Esophagus (tissue), 2 donors: ENCODE results near the gene CFAP61. TPM values are rescaled to one million over a fixed set of nuclear protein-coding genes. Genes with fewer than 3 reads are reported as not detected.

Experiments
- H3K27ac ChIP-seq, 2 donors: one replicate each; pipeline ENCODE4 v1.5.1; 2013; ENCODE audit warnings: low read depth in 2 of 2, mild to moderate bottlenecking in 2 of 2, inconsistent platforms in 1 of 2, low read length in 1 of 2, moderate library complexity in 1 of 2
- H3K27me3 ChIP-seq, 2 donors: one replicate each; pipeline ENCODE4 v1.6.1; 2013; ENCODE audit warnings: low read length in 2 of 2, control low read depth in 1 of 2, mild to moderate bottlenecking in 1 of 2; ENCODE audit not compliant: insufficient read depth in 2 of 2, control insufficient read depth in 1 of 2
- H3K36me3 ChIP-seq, 2 donors: one replicate each; pipeline ENCODE4 v1.6.1; 2013; ENCODE audit warnings: low read length in 1 of 2; ENCODE audit not compliant: control insufficient read depth in 2 of 2, insufficient read depth in 2 of 2
- H3K4me1 ChIP-seq, 2 donors: one replicate each; pipeline ENCODE4 v1.6.1; 2013; ENCODE audit warnings: low read length in 1 of 2; ENCODE audit not compliant: control insufficient read depth in 2 of 2, insufficient read depth in 2 of 2
- H3K4me3 ChIP-seq, 2 donors: one replicate each; pipeline ENCODE4 v1.5.1; 2013; ENCODE audit warnings: low read length in 2 of 2, mild to moderate bottlenecking in 2 of 2, low read depth in 1 of 2, moderate library complexity in 1 of 2
- H3K9me3 ChIP-seq, 2 donors: one replicate each; pipeline ENCODE4 v1.6.1; 2013; ENCODE audit warnings: mild to moderate bottlenecking in 2 of 2, low read depth in 1 of 2, low read length in 1 of 2, moderate library complexity in 1 of 2; ENCODE audit not compliant: control insufficient read depth in 2 of 2, insufficient read depth in 1 of 2
- WGBS, 2 donors: extraction: QIAGEN DNeasy Blood & Tissue Kit; methylation state at CpG; one replicate each; pipeline ENCODE4 v1.1.7; 2013; 5-methylcytosine and 5-hydroxymethylcytosine counted together
- polyA plus RNA-seq, 2 donors: library from polyadenylated mRNA; stranded (reverse); fragments of 200-250 nt; gene quantifications; one replicate each; pipeline ENCODE4 v1.2.3, GENCODE V29; 2013
- donor health status: healthy with polysubstance abuse.
- donor health status: Bipolar disorder and iron deficiency.

Gene CFAP61
- polyA plus RNA-seq, 2 donors: not detected

DNA sequence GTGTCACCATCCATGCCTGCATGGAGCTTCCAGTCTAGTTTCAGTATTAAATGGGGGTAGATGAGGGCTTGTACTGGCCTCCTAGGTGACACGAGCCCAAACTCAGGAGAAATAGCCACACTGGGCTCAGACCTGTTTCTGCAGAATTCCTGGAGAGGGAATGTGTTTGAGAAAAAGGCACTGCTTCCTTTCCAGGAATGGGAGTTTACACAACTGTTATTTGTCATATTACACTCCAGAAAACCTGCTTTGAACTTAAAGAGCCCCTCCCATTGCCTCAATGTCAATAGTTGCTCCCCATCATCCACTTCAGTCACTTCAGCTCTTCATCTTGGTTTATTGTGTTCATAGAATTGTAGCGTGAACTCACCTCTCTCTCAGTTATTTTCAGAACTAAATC is 151.5 kb downstream of the CFAP61 start:
- Histone ChIP-seq H3K27me3 (no peaks in the 10 kb centered on the region), H3K4me3 (no peak overlapping the region), H3K4me1 (no peaks in the 10 kb centered on the region), H3K27ac (no peak overlapping the region), H3K9me3 (peaks cover 0 to 2% of the 10 kb centered on the region in 2 donors), H3K36me3 (no peaks in the 10 kb centered on the region)
- 60 to 62% methylated on average over 2 of the region's 2 CpGs for WGBS, 2 donors

DNA sequence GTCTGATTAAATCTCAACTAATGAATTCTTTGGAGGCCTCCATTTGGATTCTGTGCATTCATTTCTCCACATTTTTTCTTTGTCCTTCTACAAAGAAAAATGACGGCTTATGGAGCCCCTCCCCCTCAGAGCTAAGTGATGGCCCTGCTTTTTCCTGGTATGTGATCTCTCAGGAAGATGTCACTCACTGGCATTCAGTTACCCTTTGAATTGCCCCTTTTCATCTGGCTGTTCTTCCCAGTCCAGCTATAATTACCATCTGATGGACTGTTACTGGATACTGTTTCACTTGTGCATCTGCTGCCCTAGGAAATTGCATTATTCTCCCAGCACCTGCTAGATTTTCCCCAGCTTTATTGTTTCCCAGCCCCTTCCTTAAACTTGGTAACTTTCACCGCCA is 151.9 kb downstream of the CFAP61 start:
- Histone ChIP-seq H3K4me1 (no peaks in the 10 kb centered on the region), H3K4me3 (no peak overlapping the region), H3K36me3 (no peaks in the 10 kb centered on the region), H3K27ac (no peak overlapping the region), H3K27me3 (no peaks in the 10 kb centered on the region), H3K9me3 (peaks cover 0 to 2% of the 10 kb centered on the region in 2 donors)
- WGBS, 2 donors: 53 to 66% methylated on average over 2 of the region's 2 CpGs

DNA sequence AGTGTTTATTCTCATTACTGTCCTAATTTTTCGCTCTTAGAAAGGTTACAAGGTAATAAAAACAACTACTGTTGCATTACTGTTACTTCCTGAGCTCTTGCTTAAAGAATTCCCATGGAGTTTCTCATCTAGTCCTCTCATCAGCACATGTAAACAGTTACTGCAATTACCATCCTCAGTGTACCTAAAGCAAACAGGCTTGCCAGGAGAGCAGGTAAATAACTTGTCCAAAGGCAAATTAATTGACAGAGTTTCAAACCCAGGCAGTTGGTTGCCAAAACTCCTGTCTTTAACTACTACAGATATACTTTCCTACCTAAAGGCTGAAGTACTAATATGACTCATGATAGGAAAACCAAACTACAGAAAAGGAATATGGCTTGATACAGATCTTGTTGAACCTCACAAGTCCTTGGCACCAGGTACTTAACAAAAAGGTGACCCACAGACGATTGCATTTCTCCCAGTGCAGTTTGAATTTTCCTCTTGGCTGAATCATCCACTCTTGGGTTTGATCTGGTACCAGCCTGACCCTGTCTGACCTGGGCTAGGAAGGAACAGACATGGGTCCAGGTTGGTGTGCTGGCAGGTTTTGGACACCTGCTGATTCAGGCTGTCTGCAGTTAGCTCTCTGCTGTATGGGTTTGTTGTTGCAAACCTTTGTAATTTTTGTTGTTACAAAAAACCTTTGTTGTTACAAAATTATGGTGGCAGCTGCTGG is 153.0 kb downstream of the CFAP61 start:
- Histone ChIP-seq H3K36me3 (no peaks in the 10 kb centered on the region), H3K27me3 (no peaks in the 10 kb centered on the region), H3K27ac (no peak overlapping the region), H3K4me3 (no peak overlapping the region), H3K9me3 (peaks cover 0 to 2% of the 10 kb centered on the region in 2 donors), H3K4me1 (no peaks in the 10 kb centered on the region)
- WGBS, 2 donors: 54 to 65% methylated on average over 2 of the region's 2 CpGs

DNA sequence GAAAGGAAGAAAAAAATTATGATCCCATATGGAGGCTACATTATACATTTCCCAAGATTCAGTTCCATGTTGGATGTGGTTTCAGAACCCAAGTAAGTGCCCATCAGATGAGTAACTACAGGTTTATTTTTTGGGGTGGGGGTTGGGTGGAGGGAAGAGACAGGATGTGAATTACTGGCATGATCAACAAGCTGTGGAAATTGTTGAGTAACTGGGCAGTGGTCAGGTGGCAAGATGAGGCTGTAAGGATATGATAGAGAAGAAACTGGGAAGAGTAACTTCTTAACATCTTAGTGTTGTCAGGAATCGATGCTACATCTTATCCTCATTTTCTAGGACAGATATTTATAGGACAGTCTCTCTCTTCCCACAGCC is 153.5 kb downstream of the CFAP61 start:
- Histone ChIP-seq H3K36me3 (no peaks in the 10 kb centered on the region), H3K9me3 (peaks cover 0 to 2% of the 10 kb centered on the region in 2 donors), H3K27ac (no peak overlapping the region), H3K27me3 (no peaks in the 10 kb centered on the region), H3K4me1 (no peaks in the 10 kb centered on the region), H3K4me3 (no peak overlapping the region)
- WGBS, 2 donors: 75 to 80% methylated on average over 1 of the region's 1 CpG

DNA sequence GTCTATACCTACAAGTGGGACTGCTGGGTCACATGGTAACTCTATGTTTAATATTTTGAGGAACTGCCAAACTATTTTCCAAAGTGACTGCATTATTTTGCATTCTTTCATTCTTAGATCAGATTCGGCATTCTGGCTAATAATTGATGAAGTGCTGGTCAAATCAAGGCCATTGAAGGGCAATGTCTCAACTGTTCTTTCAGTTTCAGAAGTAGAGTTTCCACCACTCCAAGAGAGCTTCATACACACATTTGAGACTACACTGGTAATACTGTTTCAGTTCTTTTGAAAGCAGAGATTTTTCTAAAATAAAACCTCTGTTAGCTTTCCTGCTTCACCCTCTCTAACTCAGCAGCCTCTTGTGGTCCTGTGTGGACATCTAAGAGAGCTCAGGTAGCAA is 154.5 kb downstream of the CFAP61 start:
- Histone ChIP-seq H3K4me3 (no peak overlapping the region), H3K36me3 (no peaks in the 10 kb centered on the region), H3K4me1 (no peaks in the 10 kb centered on the region), H3K27ac (no peak overlapping the region), H3K9me3 (peaks cover 0 to 2% of the 10 kb centered on the region in 2 donors), H3K27me3 (no peaks in the 10 kb centered on the region)
- WGBS, 2 donors: 61 to 68% methylated on average over 1 of the region's 1 CpG

DNA sequence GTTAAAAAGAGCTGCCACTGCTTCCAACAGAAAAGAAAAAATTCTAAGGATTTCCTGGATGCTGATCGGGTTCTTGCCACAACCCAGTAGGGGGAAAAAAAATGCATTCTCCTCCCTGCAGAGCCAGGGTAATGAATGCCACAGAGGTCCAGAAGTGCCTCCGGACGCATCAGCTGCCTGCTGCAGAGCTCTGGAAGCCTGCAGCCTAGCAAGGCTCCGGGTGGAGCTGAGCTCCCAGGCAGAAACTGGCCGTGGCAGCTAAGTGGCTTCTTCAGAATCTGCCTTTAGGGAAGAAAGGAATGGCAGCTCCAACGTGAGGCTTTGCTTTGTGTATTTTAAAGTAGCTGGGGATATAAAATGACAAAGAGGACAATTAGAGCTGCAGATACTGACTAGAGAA is 155.0 kb downstream of the CFAP61 start:
- Histone ChIP-seq H3K36me3 (no peaks in the 10 kb centered on the region), H3K4me3 (no peak overlapping the region), H3K4me1 (no peaks in the 10 kb centered on the region), H3K27ac (no peak overlapping the region), H3K9me3 (peaks cover 0 to 2% of the 10 kb centered on the region in 2 donors), H3K27me3 (no peaks in the 10 kb centered on the region)
- 18 to 29% methylated on average over 6 of the region's 6 CpGs for WGBS, 2 donors

DNA sequence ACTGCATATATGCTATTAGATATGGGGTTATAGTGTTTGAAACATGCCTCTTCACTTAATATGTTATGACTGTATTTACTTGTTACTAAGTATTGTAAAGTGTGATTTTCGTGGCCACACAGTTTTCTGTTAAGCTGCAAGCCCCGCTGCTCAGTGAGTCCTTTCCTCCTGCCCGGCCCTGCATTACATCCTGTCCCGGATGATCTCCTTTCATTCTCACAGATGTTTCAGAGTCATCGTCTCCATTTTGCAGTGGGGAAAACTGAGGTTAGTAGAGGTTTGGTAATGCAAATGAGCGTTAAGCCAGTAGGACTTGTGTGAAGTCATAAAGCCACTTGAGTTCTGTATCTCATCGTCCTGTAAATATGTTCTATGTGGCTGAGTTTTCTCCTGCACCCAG is 155.5 kb downstream of the CFAP61 start:
- 84 to 86% methylated on average over 7 of the region's 7 CpGs for WGBS, 2 donors
- H3K4me1 ChIP-seq: no peaks in the 10 kb centered on the region
- H3K36me3 ChIP-seq: no peaks in the 10 kb centered on the region
- H3K27me3 ChIP-seq: no peaks in the 10 kb centered on the region
- no peak overlapping the region for H3K4me3 ChIP-seq
- peaks cover 0 to 2% of the 10 kb centered on the region in 2 donors for H3K9me3 ChIP-seq
- no peak overlapping the region for H3K27ac ChIP-seq

DNA sequence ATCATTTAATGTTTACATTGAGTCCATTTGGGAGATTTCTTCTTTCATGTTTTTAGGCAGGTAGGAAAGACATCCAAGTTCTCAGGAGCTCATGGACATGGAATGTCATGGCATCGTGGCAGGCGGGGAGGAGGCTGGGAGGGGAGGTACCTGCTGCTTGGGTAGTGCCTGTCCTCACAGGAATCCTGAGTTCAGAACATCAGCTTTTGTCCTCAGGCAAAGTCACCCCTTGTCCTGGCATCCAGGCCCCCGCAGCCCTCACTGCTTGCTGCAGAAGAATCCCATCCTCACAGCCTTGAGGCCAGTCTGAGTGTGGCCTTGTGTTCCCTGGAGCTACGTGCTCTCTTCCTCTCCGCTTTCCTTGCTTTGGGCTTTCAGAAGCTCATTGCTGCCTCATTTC is 157.4 kb downstream of the CFAP61 start:
- no peaks in the 10 kb centered on the region for H3K36me3 ChIP-seq
- H3K4me3 ChIP-seq: no peak overlapping the region
- no peaks in the 10 kb centered on the region for H3K27me3 ChIP-seq
- peaks cover 0 to 2% of the 10 kb centered on the region in 2 donors for H3K9me3 ChIP-seq
- no peaks in the 10 kb centered on the region for H3K4me1 ChIP-seq
- H3K27ac ChIP-seq: no peak overlapping the region
- WGBS, 2 donors: 74 to 88% methylated on average over 5 of the region's 5 CpGs

DNA sequence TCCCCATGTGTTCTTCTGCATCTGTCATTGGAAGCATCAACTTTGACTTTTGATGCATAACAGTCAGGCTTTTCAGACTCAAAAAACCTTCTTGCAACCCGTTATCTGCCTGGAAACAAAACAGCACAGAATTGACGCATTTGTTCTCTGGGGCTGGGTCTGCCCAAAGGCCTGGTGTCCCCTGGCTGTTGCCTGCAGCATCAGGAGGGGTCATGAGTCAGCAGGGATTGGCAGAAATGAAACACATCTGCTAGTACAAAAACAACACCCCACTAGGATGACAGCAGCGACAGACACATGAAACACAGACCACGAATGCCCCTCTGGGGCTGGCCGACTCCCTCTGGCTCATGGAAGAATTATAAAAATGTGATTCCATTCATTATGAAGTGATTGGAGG is 158.0 kb downstream of the CFAP61 start:
- no peak overlapping the region for H3K4me3 ChIP-seq
- H3K9me3 ChIP-seq: peaks cover 0 to 2% of the 10 kb centered on the region in 2 donors
- H3K36me3 ChIP-seq: no peaks in the 10 kb centered on the region
- no peaks in the 10 kb centered on the region for H3K4me1 ChIP-seq
- H3K27me3 ChIP-seq: no peaks in the 10 kb centered on the region
- H3K27ac ChIP-seq: no peak overlapping the region
- 62 to 75% methylated on average over 5 of the region's 5 CpGs for WGBS, 2 donors

DNA sequence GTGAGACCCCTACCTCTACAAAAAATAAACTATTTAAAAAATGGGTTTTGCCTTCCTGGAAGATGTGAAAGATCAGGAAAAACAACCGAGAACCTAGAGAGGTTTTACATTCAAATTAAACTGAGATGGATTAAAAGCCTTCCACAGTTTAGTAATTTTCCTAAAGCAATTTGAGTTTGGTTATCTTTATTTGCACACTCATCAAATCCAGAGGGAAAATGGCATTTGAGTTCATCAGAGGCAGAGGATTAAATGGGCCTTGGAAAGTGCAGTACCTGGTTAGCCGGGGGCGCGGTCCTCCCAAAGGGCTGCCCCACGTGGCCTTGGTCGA is 158.6 kb downstream of the CFAP61 start:
- no peak overlapping the region for H3K27ac ChIP-seq
- H3K36me3 ChIP-seq: no peaks in the 10 kb centered on the region
- H3K4me3 ChIP-seq: no peak overlapping the region
- peaks cover 0 to 2% of the 10 kb centered on the region in 2 donors for H3K9me3 ChIP-seq
- no peaks in the 10 kb centered on the region for H3K27me3 ChIP-seq
- 78 to 81% methylated on average over 6 of the region's 6 CpGs for WGBS, 2 donors
- H3K4me1 ChIP-seq: no peaks in the 10 kb centered on the region
